H9 (cell line): Measurements from ENCODE around the gene TMEM131. TPM values are rescaled to one million over a fixed set of nuclear protein-coding genes. Genes with fewer than 3 reads are reported as not detected.

Experiments
- DNase-seq: peaks from one replicate; pipeline ENCODE4 v3.0.0-alpha.2; 2017
- H2AFZ ChIP-seq: one replicate; pipeline ENCODE4 v1.6.1; 2013; ENCODE audit warnings: mild to moderate bottlenecking, low read length, control low read depth, moderate library complexity
- H2AK5ac ChIP-seq: 2 replicates; pipeline ENCODE4 v1.6.1; 2013; ENCODE audit warnings: low read length, control low read depth, mixed read lengths; ENCODE audit not compliant: insufficient read length
- H2BK120ac ChIP-seq: one replicate; pipeline ENCODE4 v1.6.1; 2013; ENCODE audit warnings: low read depth, mild to moderate bottlenecking, low read length, control low read depth, inconsistent platforms; ENCODE audit not compliant: poor library complexity, severe bottlenecking
- H2BK12ac ChIP-seq: 2 replicates; pipeline ENCODE4 v1.6.1; 2013; ENCODE audit warnings: low read length, control low read depth, mixed read lengths, low read depth; ENCODE audit not compliant: insufficient read length
- H2BK15ac ChIP-seq: 2 replicates; pipeline ENCODE4 v1.6.1; 2013; ENCODE audit warnings: low read depth, low read length, control low read depth
- H2BK20ac ChIP-seq: one replicate; pipeline ENCODE4 v1.6.1; 2013; ENCODE audit warnings: low read depth, mild to moderate bottlenecking, low read length, control low read depth, inconsistent platforms; ENCODE audit not compliant: poor library complexity, severe bottlenecking
- H2BK5ac ChIP-seq: 2 replicates; pipeline ENCODE4 v1.6.1; 2013; ENCODE audit warnings: low read length, control low read depth, mixed read lengths; ENCODE audit not compliant: insufficient read length
- H3K14ac ChIP-seq: 2 replicates; pipeline ENCODE4 v1.6.1; 2013; ENCODE audit warnings: low read length, control low read depth; ENCODE audit not compliant: insufficient read depth
- H3K18ac ChIP-seq: 2 replicates; pipeline ENCODE4 v1.6.1; 2013; ENCODE audit warnings: low read depth, mild to moderate bottlenecking, mixed read lengths, low read length, control low read depth; ENCODE audit not compliant: insufficient read length
- H3K23ac ChIP-seq: 2 replicates; pipeline ENCODE4 v1.6.1; 2013; ENCODE audit warnings: low read length, control low read depth, mixed read lengths, low read depth; ENCODE audit not compliant: insufficient read length
- H3K23me2 ChIP-seq: 2 replicates; pipeline ENCODE4 v1.6.1; 2013; ENCODE audit warnings: low read depth, mild to moderate bottlenecking, mixed read lengths, low read length, control low read depth; ENCODE audit not compliant: insufficient read length, poor library complexity, severe bottlenecking
- H3K27ac ChIP-seq: 2 replicates; pipeline ENCODE4 v1.5.1; 2013; ENCODE audit warnings: low read length, control low read depth, mixed read lengths, low read depth; ENCODE audit not compliant: insufficient read length
- H3K27me3 ChIP-seq: 2 replicates; pipeline ENCODE4 v1.6.1; 2013; ENCODE audit warnings: low read length, control low read depth, inconsistent platforms; ENCODE audit not compliant: insufficient read depth
- H3K4ac ChIP-seq: 2 replicates; pipeline ENCODE4 v1.6.1; 2013; ENCODE audit warnings: low read depth, mild to moderate bottlenecking, control low read depth, inconsistent platforms, low read length, moderate library complexity
- H3K4me1 ChIP-seq: 2 replicates; pipeline ENCODE4 v1.6.1; 2013; ENCODE audit warnings: low read length, control low read depth, inconsistent platforms; ENCODE audit not compliant: insufficient read depth
- H3K4me2 ChIP-seq: 2 replicates; pipeline ENCODE4 v1.6.1; 2013; ENCODE audit warnings: low read length, control low read depth, mixed read lengths; ENCODE audit not compliant: insufficient read length, insufficient read depth
- H3K56ac ChIP-seq: 2 replicates; pipeline ENCODE4 v1.6.1; 2013; ENCODE audit warnings: low read depth, mild to moderate bottlenecking, mixed read lengths, low read length, control low read depth; ENCODE audit not compliant: insufficient read length
- H3K79me1 ChIP-seq: 2 replicates; pipeline ENCODE4 v1.6.1; 2013; ENCODE audit warnings: low read depth, mild to moderate bottlenecking, moderate library complexity, low read length, control low read depth, inconsistent platforms; ENCODE audit not compliant: insufficient read depth, poor library complexity, severe bottlenecking
- H3K79me2 ChIP-seq: 2 replicates; pipeline ENCODE4 v1.6.1; 2013; ENCODE audit warnings: low read length, control low read depth, inconsistent platforms; ENCODE audit not compliant: insufficient read depth
- H3K9ac ChIP-seq: 2 replicates; pipeline ENCODE4 v1.6.1; 2013; ENCODE audit warnings: low read length, control low read depth, mixed read lengths; ENCODE audit not compliant: insufficient read length; ENCODE audit errors: extremely low read depth
- H3K9me3 ChIP-seq: one replicate; pipeline ENCODE4 v1.6.1; 2013; ENCODE audit warnings: low read depth, low read length, inconsistent platforms; ENCODE audit not compliant: control insufficient read depth
- H3T11ph ChIP-seq: one replicate; pipeline ENCODE4 v1.6.1; 2013; ENCODE audit warnings: mild to moderate bottlenecking, low read length, control low read depth, inconsistent platforms
- H4K20me1 ChIP-seq: one replicate; pipeline ENCODE4 v1.6.1; 2013; ENCODE audit not compliant: control insufficient read depth, insufficient read length, insufficient read depth
- H4K5ac ChIP-seq: 2 replicates; pipeline ENCODE4 v1.6.1; 2013; ENCODE audit warnings: low read depth, mild to moderate bottlenecking, mixed read lengths, low read length, control low read depth; ENCODE audit not compliant: insufficient read length
- H4K8ac ChIP-seq: replicated peaks from 2 replicates; pipeline ENCODE4 v1.6.1; 2013; ENCODE audit warnings: low read length, control low read depth, mixed read lengths, low read depth; ENCODE audit not compliant: insufficient read length
- H4K91ac ChIP-seq: 2 replicates; pipeline ENCODE4 v1.6.1; 2013; ENCODE audit warnings: low read depth, mild to moderate bottlenecking, moderate library complexity, mixed read lengths, low read length, control low read depth; ENCODE audit not compliant: insufficient read length
- H3K27ac Mint-ChIP-seq, 3 experiments: 2 replicates in 2 of 3; 3 replicates in 1 of 3; pipeline ENCODE4 v1.8.0; 2020 to 2021; ENCODE audit warnings: mixed read lengths in 3 of 3, mild to moderate bottlenecking in 1 of 3, moderate library complexity in 1 of 3
- H3K27me3 Mint-ChIP-seq: 2 replicates; pipeline ENCODE4 v1.8.0; 2021; ENCODE audit warnings: low read depth, mild to moderate bottlenecking, moderate library complexity, mixed read lengths
- H3K36me3 Mint-ChIP-seq, 3 experiments: 2 replicates in 2 of 3; 3 replicates in 1 of 3; pipeline ENCODE4 v1.8.0; 2020 to 2021; ENCODE audit warnings: low read depth in 3 of 3, mixed read lengths in 3 of 3; ENCODE audit not compliant: insufficient read depth in 1 of 3
- H3K4me1 Mint-ChIP-seq, 2 experiments: 2 replicates each; pipeline ENCODE4 v1.8.0; 2020; ENCODE audit warnings: mixed read lengths in 2 of 2
- H3K4me3 Mint-ChIP-seq, 2 experiments: 2 replicates in 1 of 2; 3 replicates in 1 of 2; pipeline ENCODE4 v1.8.0; 2020 to 2021; ENCODE audit warnings: mild to moderate bottlenecking in 2 of 2, mixed read lengths in 2 of 2, moderate library complexity in 1 of 2
- H3K9me3 Mint-ChIP-seq, 2 experiments: 2 replicates in 1 of 2; 3 replicates in 1 of 2; pipeline ENCODE4 v1.8.0; 2020; ENCODE audit warnings: mild to moderate bottlenecking in 2 of 2, mixed read lengths in 2 of 2, moderate library complexity in 1 of 2
- CTCF ChIP-seq: fragments of 200-600 bp; sonication (generic); conservative IDR thresholded peaks from 3 replicates; pipeline ENCODE4 v1.8.0; 2021; ENCODE audit warnings: antibody characterized with exemption, mild to moderate bottlenecking
- WGBS: extraction: QIAGEN DNeasy Blood & Tissue Kit; methylation state at CpG from one replicate; pipeline ENCODE4 v1.1.7; 2013; ENCODE audit warnings: missing lambda C conversion rate, low lambda C conversion rate, mixed read lengths; ENCODE audit not compliant: insufficient read length; ENCODE audit errors: extremely low coverage; 5-methylcytosine and 5-hydroxymethylcytosine counted together
- total RNA-seq: library from RNA; stranded (reverse); gene quantifications from 2 replicates; pipeline ENCODE4 v1.2.1, GENCODE V29; 2021

The TMEM131 gene
- total RNA-seq, 1 experiment from 2014 or later, result 20.9 TPM

DNA sequence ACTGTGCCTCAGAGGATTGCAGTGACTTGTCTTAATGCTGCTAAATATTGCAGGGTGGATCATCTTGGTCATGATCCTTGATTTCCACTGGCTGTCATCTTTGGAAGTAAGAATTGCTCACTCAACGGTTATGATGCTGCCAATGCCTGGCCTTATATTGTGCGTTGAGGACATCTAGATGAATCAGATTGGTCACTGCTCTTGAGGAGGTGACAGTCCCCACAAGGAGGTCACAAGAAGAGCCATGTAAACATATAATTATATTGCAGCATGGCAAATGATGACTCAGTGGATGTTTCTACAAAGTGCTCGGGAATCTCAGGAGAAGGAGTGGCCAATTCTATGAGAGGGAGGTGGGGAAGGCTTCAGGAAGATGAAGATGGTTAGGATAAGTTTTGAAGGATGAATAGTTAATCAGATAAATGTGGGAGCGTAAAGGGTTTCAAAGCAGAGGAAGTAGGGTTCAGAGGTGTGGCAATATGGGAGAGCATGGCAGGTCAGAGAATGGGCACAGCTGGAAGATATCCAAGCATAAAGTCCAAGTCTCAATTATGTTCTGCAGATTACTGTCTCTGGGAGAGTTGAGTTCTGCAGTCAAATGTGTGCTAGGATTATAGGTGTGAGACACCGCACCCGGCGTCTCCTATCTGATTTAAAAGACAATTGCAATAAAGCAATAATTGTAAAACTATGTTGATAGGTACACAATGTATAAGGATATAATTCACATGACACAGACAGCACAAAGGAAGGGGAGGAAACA lies 21.3 kb upstream of the TMEM131 start:
- no peak for TF ChIP-seq CTCF
- no peaks in the 10 kb centered on the region for H3K27me3 ChIP-seq
- no peak overlapping the region for H4K91ac ChIP-seq
- no peak overlapping the region for H2BK12ac ChIP-seq
- H3K18ac ChIP-seq, result no peak overlapping the region
- H3K4me1 ChIP-seq, result no peaks in the 10 kb centered on the region
- H3K4me3 Mint-ChIP-seq, result no peak overlapping the region
- 100% methylated on average over 1 of the region's 7 CpGs for WGBS
- no peak for DNase-seq
- no peak overlapping the region for H2BK120ac ChIP-seq
- no peak overlapping the region for H2AK5ac ChIP-seq
- H3K9me3 ChIP-seq, result no peaks in the 10 kb centered on the region
- H3K23me2 ChIP-seq, result no peaks in the 10 kb centered on the region
- H3K79me1 ChIP-seq, result no peaks in the 10 kb centered on the region
- peaks cover 2 to 5% of the 10 kb centered on the region in 2 experiments for H3K4me1 Mint-ChIP-seq
- H3K14ac ChIP-seq, result no peak overlapping the region
- H3K27ac Mint-ChIP-seq, result no peak overlapping the region
- H3K9me3 Mint-ChIP-seq, result no peaks in the 10 kb centered on the region; a peak in 1 of 5 replicates
- no peak overlapping the region for H2BK15ac ChIP-seq
- H2BK5ac ChIP-seq, result no peak overlapping the region
- no peak overlapping the region for H2BK20ac ChIP-seq
- H4K20me1 ChIP-seq, result no peaks in the 10 kb centered on the region
- H3T11ph ChIP-seq, result no peak overlapping the region
- no peak overlapping the region for H3K23ac ChIP-seq
- H2AFZ ChIP-seq, result no peak overlapping the region
- H3K4me2 ChIP-seq, result no peak overlapping the region
- no peaks in the 10 kb centered on the region for H3K79me2 ChIP-seq
- no peak overlapping the region for H3K27ac ChIP-seq
- H4K5ac ChIP-seq, result no peak overlapping the region
- H3K27me3 Mint-ChIP-seq, result no peaks in the 10 kb centered on the region
- no peak overlapping the region for H4K8ac ChIP-seq
- H3K56ac ChIP-seq, result no peak overlapping the region
- H3K36me3 Mint-ChIP-seq, result no peaks in the 10 kb centered on the region
- no peak overlapping the region for H3K4ac ChIP-seq
- no peak overlapping the region for H3K9ac ChIP-seq
